Naive B cell (primary cell): ENCODE data around the gene CPXM1. TPM values are rescaled to one million over a fixed set of nuclear protein-coding genes. Genes with fewer than 3 reads are reported as not detected.
"Not testable (repeated sequence)": the region's sequence is repeated elsewhere in the genome, so short reads cannot be mapped to it uniquely, and the experiment has no call there.

Source experiments
- ATAC-seq, 2 donors: fragments of 150-1000 bp; cut with Tn5 transposase; 2 replicates each; pipeline ENCODE4 v1.10.0; 2021; ENCODE audit warnings: low read depth in 2 of 2, mild to moderate bottlenecking in 2 of 2, moderate library complexity in 2 of 2
- DNase-seq: peaks from one replicate; pipeline ENCODE4 v3.0.0; 2022
- H3K27ac Mint-ChIP-seq, 6 donors: one replicate each; pipeline ENCODE4 v1.8.0; 2020 to 2022; ENCODE audit warnings: mild to moderate bottlenecking in 6 of 6, mixed read lengths in 6 of 6, moderate library complexity in 5 of 6, inconsistent platforms in 2 of 6
- H3K27me3 Mint-ChIP-seq, 3 donors: one replicate each; pipeline ENCODE4 v1.8.0; 2021 to 2022; ENCODE audit warnings: mixed read lengths in 3 of 3, mild to moderate bottlenecking in 1 of 3
- H3K36me3 Mint-ChIP-seq, 2 donors: one replicate each; pipeline ENCODE4 v1.8.0; 2020 to 2022; ENCODE audit warnings: mixed read lengths in 2 of 2, inconsistent platforms in 1 of 2, mild to moderate bottlenecking in 1 of 2
- H3K4me1 Mint-ChIP-seq, 3 donors: one replicate each; pipeline ENCODE4 v1.8.0; 2020 to 2022; ENCODE audit warnings: mixed read lengths in 3 of 3, inconsistent platforms in 1 of 3, mild to moderate bottlenecking in 1 of 3, moderate library complexity in 1 of 3
- H3K4me3 Mint-ChIP-seq, 8 donors: one replicate each; pipeline ENCODE4 v1.8.0; 2020 to 2022; ENCODE audit warnings: mild to moderate bottlenecking in 8 of 8, mixed read lengths in 8 of 8, moderate library complexity in 8 of 8, inconsistent platforms in 2 of 8
- H3K9me3 Mint-ChIP-seq, 7 donors: one replicate each; pipeline ENCODE4 v1.8.0; 2020 to 2022; ENCODE audit warnings: mixed read lengths in 7 of 7, mild to moderate bottlenecking in 5 of 7, inconsistent platforms in 2 of 7, moderate library complexity in 1 of 7
- polyA plus RNA-seq, 6 donors: library from polyadenylated mRNA; unstranded; fragments of 300-500 nt; fragmentation: Illumina TruSeq; gene quantifications; one replicate each; pipeline ENCODE4 v1.2.3, GENCODE V29; 2021; ENCODE audit warnings: low read depth in 6 of 6

The CPXM1 gene
- polyA plus RNA-seq, 6 donors from 2014 or later, result not detected

GRCh38 chr20:2817341-2817726 lies 16.9 kb upstream of the CPXM1 start:
- Mint-ChIP-seq H3K27me3 (peaks cover 26 to 87% (median 64%) of the 10 kb centered on the region in 3 donors), H3K4me3 (peak overlapping the region in 1 of 8 donors; percentile 52), H3K27ac (no peak overlapping the region), H3K36me3 (peaks cover 0 to 13% of the 10 kb centered on the region in 2 donors), H3K4me1 (peaks cover 6 to 12% (median 7%) of the 10 kb centered on the region in 3 donors), H3K9me3 (peaks cover 0 to 12% (median 7%) of the 10 kb centered on the region in 7 donors)
- DNase-seq, result no peak
- ATAC-seq, result no peak

- Mint-ChIP-seq H3K4me1 (peaks cover 4 to 11% (median 5%) of the 10 kb centered on the region in 3 donors), H3K9me3 (peaks cover 4 to 17% (median 12%) of the 10 kb centered on the region in 7 donors), H3K4me3 (no peak overlapping the region), H3K36me3 (peaks cover 0 to 19% of the 10 kb centered on the region in 2 donors), H3K27ac (no peak overlapping the region), H3K27me3 (peaks cover 30 to 88% (median 66%) of the 10 kb centered on the region in 3 donors)
- DNase-seq (no peak), ATAC-seq (no peak)
Measured at GRCh38 chr20:2816583-2817340, 16.3 kb upstream of the CPXM1 start.

GRCh38 chr20:2816030-2816582 lies 15.7 kb upstream of the CPXM1 start, which contains the start of gene TMEM239:
TMEM239 (plus strand) TSS chr20:2816364; CDS start chr20:2816555, 191 bp downstream.
- H3K4me1 Mint-ChIP-seq, result peaks cover 0 to 9% (median 3%) of the 10 kb centered on the region in 3 donors
- ATAC-seq (no peak), DNase-seq (no peak)
- H3K27ac Mint-ChIP-seq, result peak within 1 kb of the TSS in 1 of 6 donors; percentile 73
- H3K9me3 Mint-ChIP-seq, result peaks cover 5 to 22% (median 12%) of the 10 kb centered on the region in 7 donors
- peaks cover 27 to 90% (median 69%) of the 10 kb centered on the region in 3 donors for H3K27me3 Mint-ChIP-seq
- H3K36me3 Mint-ChIP-seq, result peaks cover 0 to 25% of the 10 kb centered on the region in 2 donors
- H3K4me3 Mint-ChIP-seq, result no peak within 1 kb of the TSS

- Mint-ChIP-seq H3K4me1 (peaks cover 0 to 8% (median 3%) of the 10 kb centered on the region in 3 donors), H3K27me3 (peaks cover 31 to 89% (median 67%) of the 10 kb centered on the region in 3 donors), H3K27ac (no peak overlapping the region), H3K4me3 (no peak overlapping the region), H3K36me3 (peaks cover 0 to 25% of the 10 kb centered on the region in 2 donors), H3K9me3 (peaks cover 5 to 25% (median 12%) of the 10 kb centered on the region in 7 donors)
- no peak for ATAC-seq
- no peak for DNase-seq
Measured at GRCh38 chr20:2815242-2815900, 14.9 kb upstream of the CPXM1 start.

GRCh38 chr20:2814587-2815051 lies 14.2 kb upstream of the CPXM1 start, which contains the start of gene C20orf141:
C20orf141 (plus strand) TSS chr20:2814987; CDS start chr20:2815185, 198 bp downstream.
- Mint-ChIP-seq H3K9me3 (peaks cover 5 to 25% (median 12%) of the 10 kb centered on the region in 7 donors), H3K36me3 (peaks cover 0 to 18% of the 10 kb centered on the region in 2 donors), H3K27me3 (peaks cover 26 to 82% (median 60%) of the 10 kb centered on the region in 3 donors), H3K27ac (peak within 1 kb of the TSS in 2 of 6 donors; percentile 53 to 73), H3K4me3 (no peak within 1 kb of the TSS), H3K4me1 (peaks cover 0 to under 1% (median 0%) of the 10 kb centered on the region in 3 donors)
- no peak for DNase-seq
- no peak for ATAC-seq

GRCh38 chr20:2814076-2814475 lies 13.6 kb upstream of the CPXM1 start:
- Mint-ChIP-seq H3K27ac (peak overlapping the region in 1 of 6 donors; percentile 53), H3K36me3 (peaks cover 0 to 17% of the 10 kb centered on the region in 2 donors), H3K9me3 (peaks cover 5 to 25% (median 12%) of the 10 kb centered on the region in 7 donors), H3K27me3 (peaks cover 28 to 81% (median 61%) of the 10 kb centered on the region in 3 donors), H3K4me1 (no peaks in the 10 kb centered on the region), H3K4me3 (no peak overlapping the region)
- ATAC-seq, result no peak
- no peak for DNase-seq

GRCh38 chr20:2812189-2812588 lies 11.8 kb upstream of the CPXM1 start:
- Mint-ChIP-seq H3K36me3 (peaks cover 0 to 17% of the 10 kb centered on the region in 2 donors), H3K27ac (no peak overlapping the region), H3K27me3 (peaks cover 40 to 70% (median 69%) of the 10 kb centered on the region in 3 donors), H3K9me3 (peaks cover 5 to 29% (median 15%) of the 10 kb centered on the region in 7 donors), H3K4me3 (no peak overlapping the region), H3K4me1 (no peaks in the 10 kb centered on the region)
- ATAC-seq (no peak), DNase-seq (no peak)

GRCh38 chr20:2809690-2810089 lies 9.3 kb upstream of the CPXM1 start:
- ATAC-seq (no peak), DNase-seq (no peak)
- Mint-ChIP-seq H3K4me1 (peaks cover 0 to 5% (median 0%) of the 10 kb centered on the region in 3 donors), H3K27ac (no peak overlapping the region), H3K36me3 (peaks cover 0 to 17% of the 10 kb centered on the region in 2 donors), H3K9me3 (peaks cover 5 to 29% (median 15%) of the 10 kb centered on the region in 7 donors), H3K27me3 (peaks cover 51 to 76% (median 67%) of the 10 kb centered on the region in 3 donors), H3K4me3 (no peak overlapping the region)

- not testable (repeated sequence) for H3K27ac Mint-ChIP-seq, H3K4me3 Mint-ChIP-seq, DNase-seq, H3K4me1 Mint-ChIP-seq, ATAC-seq
- peaks cover 46 to 71% (median 64%) of the 10 kb centered on the region in 3 donors for H3K27me3 Mint-ChIP-seq
- H3K36me3 Mint-ChIP-seq, result peaks cover 0 to 17% of the 10 kb centered on the region in 2 donors
- peaks cover 5 to 24% (median 11%) of the 10 kb centered on the region in 7 donors for H3K9me3 Mint-ChIP-seq
Measured at GRCh38 chr20:2807929-2808328, 7.5 kb upstream of the CPXM1 start.

GRCh38 chr20:2807019-2807418 lies 6.6 kb upstream of the CPXM1 start:
- no peak overlapping the region for H3K27ac Mint-ChIP-seq
- H3K4me3 Mint-ChIP-seq, result no peak overlapping the region
- ATAC-seq (no peak), DNase-seq (no peak)
- peaks cover 0 to 10% of the 10 kb centered on the region in 2 donors for H3K36me3 Mint-ChIP-seq
- H3K9me3 Mint-ChIP-seq, result peaks cover 0 to 17% (median 8%) of the 10 kb centered on the region in 7 donors
- H3K4me1 Mint-ChIP-seq, result peaks cover 0 to 5% (median 3%) of the 10 kb centered on the region in 3 donors
- peaks cover 49 to 71% (median 63%) of the 10 kb centered on the region in 3 donors for H3K27me3 Mint-ChIP-seq

- Mint-ChIP-seq H3K27ac (no peak overlapping the region), H3K36me3 (peaks cover 0 to 3% of the 10 kb centered on the region in 2 donors), H3K4me1 (peaks cover under 1 to 8% (median 8%) of the 10 kb centered on the region in 3 donors), H3K4me3 (no peak overlapping the region), H3K9me3 (peaks cover 0 to 11% (median 5%) of the 10 kb centered on the region in 7 donors), H3K27me3 (peaks cover 49 to 67% (median 61%) of the 10 kb centered on the region in 3 donors)
- no peak for ATAC-seq
- DNase-seq, result no peak
Measured at GRCh38 chr20:2806351-2806701, 5.9 kb upstream of the CPXM1 start.

GRCh38 chr20:2805689-2806350 lies 5.4 kb upstream of the CPXM1 start:
- peaks cover 6 to 13% (median 13%) of the 10 kb centered on the region in 3 donors for H3K4me1 Mint-ChIP-seq
- DNase-seq, result no peak
- H3K4me3 Mint-ChIP-seq, result no peak overlapping the region
- H3K9me3 Mint-ChIP-seq, result peaks cover 0 to 7% (median under 1%) of the 10 kb centered on the region in 7 donors
- no peaks in the 10 kb centered on the region for H3K36me3 Mint-ChIP-seq
- H3K27ac Mint-ChIP-seq, result no peak overlapping the region
- peaks cover 51 to 67% (median 61%) of the 10 kb centered on the region in 3 donors for H3K27me3 Mint-ChIP-seq
- ATAC-seq, result no peak
